A172 (cell line): ENCODE data around the gene NKPD1. TPM values are rescaled to one million over a fixed set of nuclear protein-coding genes. Genes with fewer than 3 reads are reported as not detected.

Experiments
- DNase-seq: peaks from one replicate; pipeline ENCODE4 v3.0.0-alpha.2; 2015; ENCODE audit warnings: low spot score
- total RNA-seq: library from RNA; depleted of rRNA; stranded (reverse); fragments of >200 nt; shearing (Covaris generic); gene quantifications from 2 replicates; pipeline ENCODE4 v1.2.3, GENCODE V29; 2014

Gene NKPD1
- total RNA-seq, 1 experiment from 2014 or later, result not detected

- peak; percentile 78 for DNase-seq
These were observed 6.5 kb downstream of the NKPD1 start for GRCh38 chr19:45154064-45154827.

- no peak for DNase-seq
These were observed 7.3 kb downstream of the NKPD1 start for GRCh38 chr19:45153339-45154063.

DNA sequence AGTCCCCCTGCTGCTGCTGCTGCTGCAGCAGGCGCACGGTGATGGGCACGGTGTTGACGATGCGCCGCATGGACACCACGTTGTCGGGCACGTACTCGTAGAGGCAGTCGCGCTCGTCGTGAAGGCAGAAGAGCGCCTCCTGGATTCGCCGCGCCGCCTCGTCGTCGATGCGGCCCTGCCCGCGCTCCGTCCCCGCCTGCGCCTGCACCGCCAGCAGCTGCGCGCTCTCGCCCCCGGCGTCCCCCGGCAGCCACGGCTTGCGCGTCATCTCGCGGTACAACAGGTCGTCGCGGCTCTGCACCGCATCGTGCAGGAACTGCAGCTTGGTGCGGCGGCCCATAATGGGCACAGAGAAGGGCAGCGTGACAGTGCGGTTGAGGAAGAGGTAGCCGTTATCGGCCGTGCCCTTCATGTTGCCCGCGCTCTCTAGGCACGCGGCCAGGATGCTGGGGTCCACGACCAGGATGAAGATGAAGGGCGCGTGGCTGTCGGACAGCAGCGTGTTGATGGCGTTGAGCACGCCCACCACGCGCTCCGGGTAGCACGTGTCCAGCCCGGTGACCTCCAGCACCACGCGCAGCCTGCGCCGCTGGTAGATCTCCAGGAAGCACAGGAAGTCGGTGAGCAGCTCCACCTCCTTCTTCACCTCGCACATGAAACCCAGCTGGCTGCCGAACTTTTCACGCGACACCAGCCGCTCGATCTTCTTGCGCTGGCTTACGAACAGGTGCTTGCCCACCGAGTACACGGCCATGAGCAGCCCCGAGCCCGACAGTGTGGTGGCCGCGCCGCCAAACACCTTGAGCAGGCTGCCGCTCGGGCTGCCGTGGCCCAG lies 8.1 kb downstream of the NKPD1 start:
- no peak for DNase-seq

GRCh38 chr19:45151821-45152503 lies 8.8 kb downstream of the NKPD1 start:
- no peak for DNase-seq

DNA sequence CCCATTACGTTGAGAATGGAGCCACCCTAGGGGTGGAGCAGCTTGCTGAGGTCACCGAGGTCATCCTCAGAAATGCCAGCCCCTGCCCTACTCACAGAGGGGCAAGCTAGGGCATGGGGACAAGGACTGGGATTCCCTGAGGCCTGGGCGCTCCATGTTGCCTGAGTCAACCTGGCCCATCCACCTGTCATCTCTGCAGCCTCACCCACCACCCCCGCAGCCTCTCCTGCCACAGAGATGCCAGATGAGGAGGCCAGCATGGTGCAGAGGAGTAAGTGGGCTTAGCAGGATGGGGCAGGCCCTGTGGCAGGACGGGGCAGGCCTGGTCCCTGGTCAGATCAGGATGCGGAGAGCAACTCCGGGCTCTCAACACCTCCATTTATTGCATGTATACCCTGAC lies 9.5 kb downstream of the NKPD1 start:
- DNase-seq, result no peak

GRCh38 chr19:45150751-45151281 lies 10.0 kb downstream of the NKPD1 start:
- no peak for DNase-seq

DNA sequence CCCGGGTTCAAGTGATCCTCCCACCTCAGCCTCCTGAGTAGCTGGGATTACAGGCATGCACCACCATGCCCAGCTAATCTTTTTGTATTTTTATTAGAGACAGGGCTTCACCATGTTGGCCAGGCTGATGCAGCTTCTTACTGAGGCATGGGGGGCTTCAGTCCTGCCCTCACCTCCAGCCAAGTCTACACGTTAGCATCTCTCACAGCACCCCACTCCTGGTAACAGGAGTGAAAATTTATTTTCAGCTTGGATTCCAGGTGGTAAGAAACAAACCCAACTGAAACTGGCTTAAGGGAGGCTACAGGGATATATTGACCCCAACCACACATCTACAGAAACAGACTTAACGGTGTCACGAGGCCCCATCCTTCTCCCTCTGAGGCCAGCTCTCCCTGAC lies 10.6 kb downstream of the NKPD1 start:
- DNase-seq, result no peak

DNA sequence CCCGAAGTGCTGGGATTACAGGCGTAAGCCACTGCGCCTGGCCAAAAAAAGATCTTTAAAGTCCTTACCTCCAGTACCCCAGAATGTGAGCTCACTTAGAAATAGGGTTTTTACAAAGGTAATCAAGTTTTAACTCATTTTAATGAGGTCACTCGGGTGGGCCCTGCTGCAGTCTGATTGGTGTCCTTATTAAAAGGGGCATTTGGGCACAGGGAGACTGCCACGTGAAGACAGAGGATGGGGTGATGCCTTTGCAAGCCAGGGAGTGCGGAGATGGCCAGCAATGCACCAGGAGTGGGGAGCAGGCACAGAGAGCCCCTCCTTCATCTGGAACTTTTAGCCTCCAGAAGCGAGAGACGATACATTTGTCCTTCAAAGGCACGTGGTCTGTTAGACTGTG lies 11.7 kb downstream of the NKPD1 start:
- no peak for DNase-seq

GRCh38 chr19:45147835-45148676 lies 12.7 kb downstream of the NKPD1 start:
- no peak for DNase-seq

DNA sequence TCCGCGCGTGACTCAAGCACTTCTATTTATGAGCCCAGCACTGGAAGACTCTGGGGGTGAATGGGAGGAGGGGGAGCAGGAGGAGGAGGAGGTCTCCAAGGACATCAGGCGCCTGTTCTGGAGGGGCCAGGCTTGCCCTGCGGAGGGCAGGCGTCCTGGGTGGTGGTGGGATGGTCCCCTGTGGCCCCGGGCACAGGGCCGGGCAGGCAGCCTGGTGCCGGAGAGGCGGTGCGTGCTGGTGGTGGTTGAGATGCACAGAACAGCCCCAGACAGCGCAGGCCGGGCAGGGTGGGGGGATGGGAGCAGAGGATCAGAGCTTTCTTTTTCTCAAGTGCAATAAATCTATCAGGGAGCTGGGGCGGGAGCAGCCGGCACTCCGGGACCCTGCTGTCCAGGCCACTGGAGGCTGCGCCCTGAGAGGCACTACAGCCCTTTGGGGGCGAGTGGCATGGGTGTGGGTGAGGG lies 14.0 kb downstream of the NKPD1 start:
- DNase-seq, result no peak

GRCh38 chr19:45146251-45146650 lies 14.5 kb downstream of the NKPD1 start:
- no peak for DNase-seq

- no peak for DNase-seq
These were observed 15.3 kb downstream of the NKPD1 start for GRCh38 chr19:45145270-45146189.

- no peak for DNase-seq
These were observed 16.1 kb downstream of the NKPD1 start for GRCh38 chr19:45144431-45145269.

DNA sequence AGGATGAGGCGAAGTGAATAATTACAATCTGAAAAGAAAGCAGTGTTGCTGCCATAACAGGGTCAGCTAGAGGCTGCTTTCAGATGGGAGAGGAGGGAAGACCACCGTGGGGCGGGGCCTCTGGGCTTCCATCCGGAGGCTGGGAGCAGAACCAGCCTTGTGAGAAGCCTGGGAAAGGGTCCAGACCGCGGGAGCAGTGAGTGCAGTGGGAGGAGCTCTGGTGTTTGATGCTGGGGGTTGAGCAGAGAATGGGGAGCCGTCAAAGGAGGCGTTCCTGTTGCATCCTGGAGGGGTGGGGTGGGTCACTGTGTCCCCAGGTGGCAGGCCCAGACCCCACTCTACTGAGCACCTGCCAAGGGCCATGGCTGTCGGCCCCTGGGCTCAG lies 18.1 kb downstream of the NKPD1 start:
- no peak for DNase-seq

DNA sequence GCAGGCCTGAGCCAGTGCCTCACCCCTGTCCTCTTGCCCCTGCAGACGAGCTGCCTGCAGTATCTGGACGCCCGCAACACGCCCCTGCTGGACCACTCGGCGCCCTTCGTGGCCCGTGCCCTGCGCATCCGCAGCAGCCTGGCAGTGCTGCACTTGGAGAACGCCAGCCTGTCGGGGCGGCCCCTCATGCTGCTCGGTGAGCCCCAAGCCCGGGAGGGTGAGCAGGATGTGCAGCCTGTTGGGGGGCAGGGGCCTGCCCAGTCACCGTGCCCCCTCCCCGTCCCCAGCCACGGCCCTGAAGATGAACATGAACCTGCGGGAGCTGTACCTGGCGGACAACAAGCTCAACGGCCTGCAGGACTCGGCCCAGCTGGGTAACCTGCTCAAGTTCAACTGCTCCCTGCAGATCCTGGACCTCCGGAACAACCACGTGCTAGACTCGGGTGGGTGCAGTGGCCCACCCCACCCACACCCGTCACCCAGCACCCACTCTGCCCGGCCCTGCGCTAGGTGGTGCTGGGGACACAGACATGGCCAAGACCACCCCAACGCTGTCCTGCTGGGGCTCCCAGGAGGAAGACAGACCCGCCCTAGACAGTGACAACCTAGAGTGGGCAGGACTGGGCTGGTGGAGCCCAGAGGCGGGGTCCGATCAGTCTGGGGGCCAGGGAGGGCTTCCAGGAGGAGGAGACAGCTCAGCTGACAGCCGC lies 18.6 kb downstream of the NKPD1 start:
- no peak for DNase-seq

DNA sequence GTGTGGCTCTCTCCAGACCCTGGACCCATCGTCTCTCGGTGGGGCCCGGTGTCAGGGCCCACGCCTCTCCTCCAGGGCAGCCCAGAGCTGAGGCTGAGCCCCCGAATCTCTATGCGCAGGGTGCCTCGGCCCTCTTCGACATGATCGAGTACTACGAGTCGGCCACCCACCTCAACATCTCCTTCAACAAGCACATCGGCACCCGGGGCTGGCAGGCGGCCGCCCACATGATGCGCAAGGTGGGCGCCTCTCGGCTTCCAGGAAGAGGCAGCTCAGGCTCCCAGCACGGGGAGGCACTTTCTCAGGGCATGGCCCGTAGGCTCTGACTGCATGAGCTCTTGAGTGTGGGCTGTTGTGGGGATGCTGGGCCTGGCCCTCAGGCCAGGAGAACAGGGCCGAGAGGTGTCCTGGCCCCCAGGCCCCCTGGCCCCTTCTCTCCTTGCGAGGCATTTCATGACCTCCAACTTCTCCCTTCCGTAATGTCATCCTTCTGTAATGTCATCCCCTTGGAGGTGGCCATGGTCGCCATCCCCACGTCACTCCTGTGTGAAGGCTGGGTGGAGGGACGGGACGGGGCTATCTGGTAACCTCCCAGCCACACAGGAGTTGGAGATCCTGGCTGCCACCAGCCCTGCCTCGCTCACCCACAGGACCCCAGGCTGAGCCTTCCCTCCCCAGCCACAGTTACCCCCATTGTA lies 19.4 kb downstream of the NKPD1 start:
- no peak for DNase-seq

DNA sequence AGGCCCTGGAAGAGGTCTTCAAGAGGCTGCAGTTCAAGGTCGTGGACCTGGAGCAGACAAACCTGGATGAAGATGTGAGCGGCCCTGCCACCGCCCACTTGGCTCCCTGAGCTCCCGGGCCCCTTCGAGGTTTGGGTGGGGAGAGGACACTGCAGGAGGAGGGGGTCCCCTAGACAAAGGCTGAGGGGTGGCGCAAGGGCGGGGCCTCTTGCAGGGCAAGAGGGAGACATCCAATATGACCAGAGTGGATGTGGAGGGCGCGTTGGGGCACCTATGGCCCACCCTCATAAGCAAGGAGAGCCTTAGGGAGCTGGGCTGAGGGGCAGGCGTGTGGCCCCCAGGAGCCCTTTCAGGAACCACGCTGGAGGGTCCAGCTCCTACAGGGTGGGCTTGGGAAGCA lies 20.2 kb downstream of the NKPD1 start:
- DNase-seq, result no peak
